NCI-H187 (cell line): ENCODE measurements around the gene SCFD2.
A peak's percentile ranks its signal among the peaks of the same experiment; 100 is the strongest.
"Not testable (repeated sequence)": the region's sequence is repeated elsewhere in the genome, so short reads cannot be mapped to it uniquely, and the experiment has no call there.

Experiments
- DNase-seq, 2 experiments: peaks; one replicate each; lab custom pipeline; 2025; lab: John Stamatoyannopoulos, UW

SCFD2 gene

GRCh38 chr4:53238352-53238751 is 127.5 kb downstream of the SCFD2 start:
- not testable (repeated sequence) for DNase-seq

- DNase-seq = not testable (repeated sequence)
Measured at GRCh38 chr4:53237811-53238210, 128.1 kb downstream of the SCFD2 start.

- DNase-seq = not testable (repeated sequence)
Measured at GRCh38 chr4:53236624-53237023, 129.2 kb downstream of the SCFD2 start.

DNA sequence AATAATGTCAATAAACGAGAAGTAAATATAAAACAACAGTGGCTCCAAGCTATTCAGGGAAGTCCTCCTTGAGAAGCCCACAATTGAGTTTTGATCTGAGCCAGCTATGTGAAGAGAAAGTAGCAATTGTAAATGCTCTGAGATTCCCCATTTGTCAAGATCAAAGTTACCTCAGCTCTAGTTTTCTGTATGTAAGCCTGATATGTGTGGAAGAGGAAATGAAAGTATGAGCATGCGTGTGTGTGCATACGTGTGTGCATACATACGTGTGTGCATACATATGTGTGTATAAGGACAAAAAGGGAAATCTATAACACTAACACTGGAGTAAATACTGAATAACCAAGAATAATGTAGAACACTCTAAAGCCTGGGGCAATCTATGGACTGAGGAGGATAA is 130.3 kb downstream of the SCFD2 start:
- no peak for DNase-seq

DNA sequence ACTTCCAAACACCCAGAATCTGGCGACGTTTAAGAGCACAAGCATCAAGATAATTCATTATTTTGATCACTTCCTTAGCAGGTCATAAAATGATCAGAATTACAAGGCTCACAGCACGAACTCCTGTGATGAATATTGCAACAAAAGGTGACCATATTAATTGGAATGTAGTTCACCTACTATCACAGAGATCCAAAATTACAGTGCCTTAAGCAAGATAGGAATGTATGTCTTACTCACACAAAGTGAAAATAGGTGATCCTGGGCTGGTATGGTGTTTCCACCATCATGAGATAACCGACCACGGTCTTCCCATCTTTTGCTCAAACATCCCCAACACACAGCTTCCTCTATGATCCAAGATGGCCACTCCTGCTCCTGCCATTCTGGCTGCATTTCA is 131.2 kb downstream of the SCFD2 start:
- no peak for DNase-seq

GRCh38 chr4:53234111-53234510 is 131.8 kb downstream of the SCFD2 start:
- DNase-seq = no peak

DNA sequence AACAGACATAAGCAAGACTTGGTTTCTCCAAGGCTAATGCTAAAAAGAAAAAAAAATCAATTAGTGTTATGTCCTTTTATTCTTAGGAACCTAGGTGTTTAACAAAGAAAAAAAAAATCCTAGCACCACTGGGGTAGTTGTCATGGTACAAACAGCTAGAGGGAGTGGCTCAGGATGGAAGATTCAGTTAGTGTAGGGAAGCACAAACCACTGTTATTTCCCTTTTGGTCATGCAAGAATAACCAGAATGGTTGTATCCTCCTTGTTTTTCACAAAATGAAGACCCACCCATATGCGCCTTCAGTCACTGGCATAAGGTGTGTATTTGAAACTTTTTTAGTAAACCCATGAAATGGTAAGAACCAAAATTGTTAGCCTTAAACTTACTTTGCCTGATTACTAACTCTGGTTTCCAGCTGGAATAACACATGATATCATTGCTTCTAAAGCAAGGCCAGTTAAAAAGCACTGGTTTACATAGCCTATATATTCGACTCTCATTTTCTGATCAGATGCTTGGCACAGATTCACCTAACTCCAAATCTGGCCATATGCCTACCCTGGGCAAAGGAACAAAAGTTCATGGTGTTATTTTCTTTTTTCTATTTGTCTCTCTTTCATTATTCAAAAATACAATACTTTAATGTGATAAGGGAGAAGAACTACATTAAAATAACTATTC is 132.6 kb downstream of the SCFD2 start:
- DNase-seq = no peak

GRCh38 chr4:53232371-53232770 is 133.5 kb downstream of the SCFD2 start:
- no peak for DNase-seq

DNA sequence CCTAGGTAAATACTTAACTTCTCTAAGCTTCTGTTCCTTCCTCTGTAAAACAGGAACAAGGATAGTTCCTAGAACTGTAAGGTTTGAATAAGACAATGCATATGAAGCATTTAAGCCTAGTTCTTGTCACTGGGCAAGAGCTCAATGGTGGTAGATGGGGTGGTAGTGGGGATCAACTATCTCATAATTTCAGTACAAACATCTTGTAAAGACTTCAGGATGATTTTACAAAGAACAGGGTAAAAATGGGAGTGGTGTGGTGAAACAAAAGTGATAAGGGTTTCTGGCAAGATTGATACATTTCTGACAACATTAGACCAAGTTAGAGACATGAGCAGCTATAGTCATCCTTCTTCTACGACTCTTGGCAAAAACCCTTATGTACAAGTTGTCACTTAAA is 137.8 kb downstream of the SCFD2 start:
- DNase-seq = no peak

DNA sequence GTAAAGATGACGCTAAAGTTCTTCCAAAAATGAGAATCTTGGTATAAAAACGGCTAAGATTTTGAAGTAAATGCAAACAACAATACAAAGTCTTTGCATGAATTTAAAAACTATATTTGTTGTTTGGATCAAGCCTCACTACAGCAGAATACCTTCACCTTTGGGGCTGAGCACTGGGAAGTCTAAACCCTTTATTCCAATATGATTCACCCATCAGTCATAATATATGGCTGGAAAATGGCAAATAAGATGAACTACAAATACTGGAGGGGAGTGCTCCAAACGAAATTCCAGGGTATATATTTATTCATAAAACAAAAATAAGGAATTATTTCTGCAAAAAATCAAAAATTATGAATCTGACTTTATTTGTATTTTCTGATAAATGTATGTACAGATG is 138.4 kb downstream of the SCFD2 start:
- DNase-seq = no peak

GRCh38 chr4:53221832-53222480 is 143.9 kb downstream of the SCFD2 start:
- no peak for DNase-seq

GRCh38 chr4:53219148-53219547 is 146.7 kb downstream of the SCFD2 start:
- DNase-seq = not testable (repeated sequence)

DNA sequence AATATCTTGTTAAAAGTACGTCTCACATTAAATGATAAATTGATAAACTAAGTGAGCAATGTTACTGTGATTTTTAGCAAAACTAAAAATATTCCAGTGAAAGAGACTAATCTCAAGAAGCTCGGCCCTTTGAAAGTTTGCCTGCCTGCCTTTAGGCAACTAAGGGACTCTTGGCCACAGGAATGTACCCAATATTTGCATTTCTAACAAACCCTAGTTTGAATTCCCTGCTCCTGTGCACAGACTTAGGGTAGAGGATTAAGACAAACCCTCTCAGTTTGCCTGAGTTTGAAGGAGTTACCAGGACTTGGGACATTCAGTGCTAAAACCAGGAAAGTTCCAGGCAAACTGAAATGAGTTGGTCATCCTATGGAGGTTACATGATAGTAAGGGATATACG is 157.1 kb downstream of the SCFD2 start:
- no peak for DNase-seq

DNA sequence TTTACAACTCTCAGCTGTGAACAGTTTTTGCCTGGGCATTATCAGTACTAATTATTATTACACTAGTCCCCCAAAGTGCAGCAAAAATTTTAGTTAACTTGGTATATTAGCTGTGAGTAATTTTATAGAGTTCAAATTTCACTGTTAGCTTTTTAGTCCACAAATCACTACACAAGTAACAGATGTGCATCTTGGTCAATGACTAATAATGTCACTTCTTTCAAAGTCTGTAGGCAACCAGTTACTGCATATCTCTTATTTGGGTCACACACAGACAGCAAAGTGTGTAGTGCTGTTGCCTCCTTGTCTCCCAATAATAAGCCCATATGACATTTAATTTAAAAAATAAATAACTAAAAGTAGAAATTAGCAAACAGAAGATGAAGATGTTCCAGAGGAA is 159.9 kb downstream of the SCFD2 start:
- no peak for DNase-seq

- no peak for DNase-seq
Measured at GRCh38 chr4:53199356-53199755, 166.5 kb downstream of the SCFD2 start.

GRCh38 chr4:53197772-53198142 is 168.1 kb downstream of the SCFD2 start:
- DNase-seq = no peak

- DNase-seq = peak in 1 of 2 experiments; percentile 60
Measured at GRCh38 chr4:53196882-53197771, 168.7 kb downstream of the SCFD2 start.

GRCh38 chr4:53195815-53196661 is 169.8 kb downstream of the SCFD2 start:
- DNase-seq = no peak

DNA sequence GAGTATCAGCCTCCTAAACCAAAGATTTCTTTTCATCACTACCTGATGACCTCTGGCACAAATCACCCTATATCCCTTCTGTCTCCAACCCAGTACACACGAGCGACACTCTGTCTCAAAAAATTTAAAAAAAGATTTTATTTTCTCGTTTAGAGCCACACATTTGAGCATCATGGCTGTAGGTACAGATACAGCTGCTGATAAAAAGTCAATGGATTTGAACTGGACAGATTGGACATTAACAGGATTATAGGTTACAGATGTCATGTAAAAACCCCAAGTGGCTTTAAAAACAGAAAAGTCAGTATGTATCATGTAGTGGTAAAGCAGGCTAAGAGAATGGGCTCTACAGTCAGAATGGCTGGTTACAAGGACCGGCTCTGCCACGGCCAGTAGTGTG is 171.1 kb downstream of the SCFD2 start:
- no peak for DNase-seq

DNA sequence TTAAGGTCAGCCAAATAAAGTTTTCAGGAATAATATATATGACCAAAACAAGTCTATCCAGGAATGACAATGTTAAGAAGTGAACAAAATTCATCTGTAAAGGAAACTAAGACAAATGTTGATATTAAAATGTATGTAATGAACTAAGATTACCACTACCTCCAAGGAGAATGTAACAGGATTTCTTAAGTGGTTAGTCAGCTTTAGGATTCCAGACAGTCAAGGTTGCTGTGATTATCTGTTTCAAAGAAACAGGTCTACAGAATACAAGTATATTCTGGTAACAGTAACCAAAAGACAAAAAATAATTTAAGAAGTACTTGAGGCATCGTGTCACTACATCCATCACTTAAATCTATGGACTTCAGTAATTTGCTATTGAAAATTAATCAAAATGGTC is 172.8 kb downstream of the SCFD2 start:
- no peak for DNase-seq

GRCh38 chr4:53192496-53192895 is 173.4 kb downstream of the SCFD2 start:
- DNase-seq = no peak

DNA sequence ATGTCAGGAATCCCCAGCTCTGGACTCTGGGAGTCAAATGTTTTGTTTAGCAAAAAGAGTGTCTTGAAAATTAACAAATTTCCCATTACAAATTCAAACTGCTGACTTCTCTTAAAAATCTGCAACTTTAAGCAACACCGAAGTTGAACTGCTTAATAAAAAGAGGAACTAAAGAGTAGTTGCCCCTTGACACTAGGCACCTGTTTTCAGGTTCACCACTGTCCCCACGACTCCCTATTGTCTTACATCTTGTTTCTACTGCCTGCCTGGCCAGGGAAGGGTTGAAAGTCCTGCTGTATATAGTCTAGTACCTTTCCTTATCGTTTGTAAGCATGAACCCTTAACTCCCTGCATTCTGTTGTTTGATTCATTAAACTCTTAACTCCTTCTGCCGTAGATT is 173.9 kb downstream of the SCFD2 start:
- DNase-seq = no peak
